Activated T-helper 17 cell treated with anti-CD3 and anti-CD28 coated beads, Interleukin-2, amount 50 U/mL, for 72 hours (primary cell): ENCODE results near the gene SMURF1. TPM values are rescaled to one million over a fixed set of nuclear protein-coding genes. Genes with fewer than 3 reads are reported as not detected.
"Not testable (repeated sequence)": the region's sequence is repeated elsewhere in the genome, so short reads cannot be mapped to it uniquely, and the experiment has no call there.

Source experiments
- ATAC-seq: fragments of 150-1000 bp; cut with Tn5 transposase; replicated peaks from 2 replicates; pipeline ENCODE4 v1.10.0; 2021; ENCODE audit warnings: mild to moderate bottlenecking, moderate library complexity
- H3K27ac Mint-ChIP-seq: one replicate; pipeline ENCODE4 v1.8.0; 2022; ENCODE audit warnings: mixed read lengths
- H3K27me3 Mint-ChIP-seq: one replicate; pipeline ENCODE4 v1.8.0; 2022; ENCODE audit warnings: mixed read lengths
- H3K36me3 Mint-ChIP-seq: one replicate; pipeline ENCODE4 v1.8.0; 2022; ENCODE audit warnings: low read depth, mild to moderate bottlenecking, mixed read lengths
- H3K4me1 Mint-ChIP-seq: one replicate; pipeline ENCODE4 v1.8.0; 2022; ENCODE audit warnings: mixed read lengths
- H3K4me3 Mint-ChIP-seq: one replicate; pipeline ENCODE4 v1.8.0; 2022; ENCODE audit warnings: mild to moderate bottlenecking, mixed read lengths
- H3K9me3 Mint-ChIP-seq: one replicate; pipeline ENCODE4 v1.8.0; 2022; ENCODE audit warnings: mixed read lengths
- total RNA-seq, 2 donors: library from RNA; stranded (reverse); gene quantifications; one replicate each; pipeline ENCODE4 v1.2.3, GENCODE V29; 2022

Gene SMURF1
- total RNA-seq, 2 donors from 2014 or later = 23.0 to 26.0 TPM

GRCh38 chr7:99120501-99120900 lies 23.4 kb downstream of the SMURF1 start:
- Mint-ChIP-seq H3K4me3 (no peak overlapping the region), H3K9me3 (no peaks in the 10 kb centered on the region), H3K27ac (no peak overlapping the region), H3K36me3 (peaks cover 41% of the 10 kb centered on the region), H3K4me1 (peaks cover 21% of the 10 kb centered on the region), H3K27me3 (no peaks in the 10 kb centered on the region)
- ATAC-seq = no peak

GRCh38 chr7:99118077-99118476 lies 25.8 kb downstream of the SMURF1 start:
- H3K4me3 Mint-ChIP-seq = no peak overlapping the region
- no peak overlapping the region for H3K27ac Mint-ChIP-seq
- no peaks in the 10 kb centered on the region for H3K27me3 Mint-ChIP-seq
- ATAC-seq = no peak
- H3K4me1 Mint-ChIP-seq = peaks cover 28% of the 10 kb centered on the region
- H3K9me3 Mint-ChIP-seq = no peaks in the 10 kb centered on the region
- H3K36me3 Mint-ChIP-seq = peaks cover 46% of the 10 kb centered on the region

DNA sequence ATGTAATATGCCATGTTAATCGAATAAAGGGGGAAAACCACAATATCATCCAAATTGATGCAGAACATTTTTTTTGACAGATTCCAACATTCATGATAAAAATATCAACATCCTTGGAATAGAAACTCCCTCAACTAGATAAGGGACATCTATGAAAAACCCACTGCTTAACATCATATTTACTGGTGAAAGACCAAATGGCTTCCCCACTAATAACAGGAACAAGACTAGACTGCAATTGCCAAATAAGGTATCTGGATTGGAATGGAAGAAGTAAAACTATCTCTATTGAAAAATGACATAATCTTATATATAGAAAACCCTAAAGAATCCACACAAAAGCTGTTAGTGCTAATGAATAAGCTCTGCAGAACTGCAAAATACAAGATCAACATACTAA lies 27.8 kb downstream of the SMURF1 start:
- Mint-ChIP-seq H3K27ac (no peak overlapping the region), H3K4me3 (peak overlapping the region; percentile 16), H3K9me3 (no peaks in the 10 kb centered on the region), H3K4me1 (peaks cover 40% of the 10 kb centered on the region), H3K36me3 (peaks cover 51% of the 10 kb centered on the region), H3K27me3 (no peaks in the 10 kb centered on the region)
- ATAC-seq = no peak

- ATAC-seq = peak; percentile 72
- Mint-ChIP-seq H3K27ac (peak overlapping the region; percentile 21), H3K9me3 (no peaks in the 10 kb centered on the region), H3K4me1 (peaks cover 45% of the 10 kb centered on the region), H3K36me3 (peaks cover 44% of the 10 kb centered on the region), H3K27me3 (no peaks in the 10 kb centered on the region), H3K4me3 (peak overlapping the region; percentile 16)
Measured at GRCh38 chr7:99115379-99115778, 28.5 kb downstream of the SMURF1 start.

GRCh38 chr7:99112979-99113378 lies 30.9 kb downstream of the SMURF1 start:
- peaks cover 53% of the 10 kb centered on the region for H3K4me1 Mint-ChIP-seq
- no peaks in the 10 kb centered on the region for H3K9me3 Mint-ChIP-seq
- peaks cover 20% of the 10 kb centered on the region for H3K36me3 Mint-ChIP-seq
- no peaks in the 10 kb centered on the region for H3K27me3 Mint-ChIP-seq
- H3K27ac Mint-ChIP-seq = no peak overlapping the region
- no peak for ATAC-seq
- H3K4me3 Mint-ChIP-seq = no peak overlapping the region

- peak; percentile 39 for ATAC-seq
- Mint-ChIP-seq H3K27ac (peak overlapping the region; percentile 2), H3K9me3 (no peaks in the 10 kb centered on the region), H3K36me3 (peaks cover 16% of the 10 kb centered on the region), H3K4me3 (peak overlapping the region; percentile 23), H3K27me3 (no peaks in the 10 kb centered on the region), H3K4me1 (peaks cover 59% of the 10 kb centered on the region)
Measured at GRCh38 chr7:99112097-99112496, 31.8 kb downstream of the SMURF1 start.

DNA sequence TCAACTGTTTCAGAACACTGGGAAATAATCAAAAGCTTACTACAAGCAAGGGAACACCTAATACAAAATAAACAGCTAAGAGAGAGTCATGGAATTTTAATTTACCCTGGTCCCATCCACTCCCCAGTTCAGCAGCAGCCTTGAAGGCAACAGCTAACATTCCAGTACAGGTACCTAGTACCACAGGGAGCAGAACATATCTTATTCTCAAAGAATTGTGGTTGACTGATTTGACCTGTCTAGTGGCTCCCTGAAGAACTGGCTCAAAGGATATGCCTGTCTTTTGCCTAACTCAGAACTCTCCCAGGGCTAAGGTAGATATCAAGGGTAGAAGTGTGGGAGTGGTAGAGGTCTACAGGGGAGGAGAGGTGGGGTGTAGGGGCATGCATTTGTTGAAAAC lies 32.3 kb downstream of the SMURF1 start:
- peak overlapping the region; percentile 2 for H3K27ac Mint-ChIP-seq
- peak overlapping the region; percentile 23 for H3K4me3 Mint-ChIP-seq
- H3K4me1 Mint-ChIP-seq = peaks cover 59% of the 10 kb centered on the region
- no peaks in the 10 kb centered on the region for H3K27me3 Mint-ChIP-seq
- no peak for ATAC-seq
- H3K36me3 Mint-ChIP-seq = peaks cover 16% of the 10 kb centered on the region
- H3K9me3 Mint-ChIP-seq = no peaks in the 10 kb centered on the region

- Mint-ChIP-seq H3K27me3 (no peaks in the 10 kb centered on the region), H3K4me1 (peaks cover 61% of the 10 kb centered on the region), H3K27ac (peak overlapping the region; percentile 31), H3K4me3 (no peak overlapping the region), H3K36me3 (peaks cover 16% of the 10 kb centered on the region), H3K9me3 (no peaks in the 10 kb centered on the region)
- no peak for ATAC-seq
Measured at GRCh38 chr7:99109108-99110051, 34.5 kb downstream of the SMURF1 start.

GRCh38 chr7:99108613-99109012 lies 35.3 kb downstream of the SMURF1 start:
- ATAC-seq = no peak
- Mint-ChIP-seq H3K27ac (no peak overlapping the region), H3K9me3 (no peaks in the 10 kb centered on the region), H3K36me3 (peaks cover 17% of the 10 kb centered on the region), H3K4me3 (no peak overlapping the region), H3K27me3 (no peaks in the 10 kb centered on the region), H3K4me1 (peaks cover 64% of the 10 kb centered on the region)

DNA sequence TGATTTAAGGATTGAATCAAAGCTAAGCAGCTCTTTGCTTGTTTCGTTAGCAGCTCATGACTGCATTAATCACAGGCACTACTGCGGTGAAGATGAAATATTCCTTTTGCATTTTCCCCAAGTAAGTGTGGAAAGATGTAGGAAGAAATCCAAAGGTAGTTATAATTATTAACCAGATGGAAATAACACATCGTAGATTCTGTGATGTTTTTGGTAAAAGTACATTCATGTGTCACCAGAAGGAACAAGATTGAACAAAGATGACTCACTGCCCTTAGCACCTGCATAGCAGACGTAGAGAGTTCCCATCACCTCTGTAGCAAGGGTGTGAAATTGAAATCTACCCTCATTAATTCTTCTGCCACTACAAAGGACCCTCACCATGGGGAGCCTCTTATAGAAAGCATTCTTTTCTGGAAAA lies 37.1 kb downstream of the SMURF1 start:
- no peak overlapping the region for H3K27ac Mint-ChIP-seq
- peaks cover 11% of the 10 kb centered on the region for H3K36me3 Mint-ChIP-seq
- H3K4me1 Mint-ChIP-seq = peaks cover 55% of the 10 kb centered on the region
- ATAC-seq = peak; percentile 35
- H3K4me3 Mint-ChIP-seq = peak overlapping the region; percentile 41
- no peaks in the 10 kb centered on the region for H3K27me3 Mint-ChIP-seq
- H3K9me3 Mint-ChIP-seq = no peaks in the 10 kb centered on the region

DNA sequence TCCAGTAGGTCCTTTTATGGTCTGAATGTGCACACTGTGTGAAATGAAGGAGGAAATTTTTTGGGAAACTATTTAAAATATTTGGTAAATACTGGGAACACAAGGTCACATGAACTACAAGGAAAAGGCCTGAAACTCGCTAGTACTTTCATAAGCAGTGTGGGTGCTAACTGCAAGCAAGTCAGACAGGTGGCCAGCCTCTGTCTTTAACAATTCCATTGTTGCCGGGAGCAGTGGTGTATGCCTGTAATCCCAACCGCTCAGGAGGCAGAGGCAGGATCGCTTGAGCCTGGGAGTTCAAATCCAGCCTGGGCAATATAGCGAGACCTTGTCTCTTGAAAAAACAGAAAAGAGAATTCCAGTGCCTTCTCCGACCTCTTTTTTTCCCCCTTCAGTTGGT lies 37.5 kb downstream of the SMURF1 start:
- peak overlapping the region; percentile 41 for H3K4me3 Mint-ChIP-seq
- no peaks in the 10 kb centered on the region for H3K27me3 Mint-ChIP-seq
- no peaks in the 10 kb centered on the region for H3K9me3 Mint-ChIP-seq
- H3K4me1 Mint-ChIP-seq = peaks cover 51% of the 10 kb centered on the region
- no peak for ATAC-seq
- H3K27ac Mint-ChIP-seq = peak overlapping the region; percentile 64
- H3K36me3 Mint-ChIP-seq = peaks cover 11% of the 10 kb centered on the region

DNA sequence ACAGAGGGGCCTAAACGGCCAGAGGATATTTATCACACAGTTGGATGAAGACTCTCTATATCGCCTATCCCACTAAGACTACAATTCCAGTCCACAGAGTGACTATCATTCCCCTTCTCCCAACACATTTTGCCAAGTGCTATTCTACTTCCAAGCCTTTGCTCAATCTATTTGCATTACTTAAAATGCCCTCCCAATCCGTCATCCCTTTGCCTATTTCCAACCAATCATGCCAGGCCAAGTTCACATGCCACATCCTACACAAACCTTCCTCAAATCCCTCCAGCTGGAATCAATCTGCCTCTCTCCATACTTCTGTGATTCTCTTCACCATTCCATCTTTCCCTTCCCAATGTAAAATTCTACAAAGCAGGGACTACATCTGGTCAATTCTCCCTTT lies 38.2 kb downstream of the SMURF1 start:
- H3K9me3 Mint-ChIP-seq = no peaks in the 10 kb centered on the region
- no peaks in the 10 kb centered on the region for H3K27me3 Mint-ChIP-seq
- peaks cover 13% of the 10 kb centered on the region for H3K36me3 Mint-ChIP-seq
- H3K27ac Mint-ChIP-seq = peak overlapping the region; percentile 64
- H3K4me1 Mint-ChIP-seq = peaks cover 50% of the 10 kb centered on the region
- ATAC-seq = no peak
- H3K4me3 Mint-ChIP-seq = no peak overlapping the region

- H3K27ac Mint-ChIP-seq = peak overlapping the region; percentile 92
- H3K9me3 Mint-ChIP-seq = no peaks in the 10 kb centered on the region
- ATAC-seq = no peak
- H3K4me1 Mint-ChIP-seq = peaks cover 46% of the 10 kb centered on the region
- H3K4me3 Mint-ChIP-seq = peak overlapping the region; percentile 63
- H3K36me3 Mint-ChIP-seq = peaks cover 24% of the 10 kb centered on the region
- no peaks in the 10 kb centered on the region for H3K27me3 Mint-ChIP-seq
Measured at GRCh38 chr7:99104631-99105030, 39.3 kb downstream of the SMURF1 start.

GRCh38 chr7:99103836-99104235 lies 40.1 kb downstream of the SMURF1 start:
- not testable (repeated sequence) for H3K9me3 Mint-ChIP-seq, ATAC-seq, H3K27me3 Mint-ChIP-seq
- peak overlapping the region; percentile 92 for H3K27ac Mint-ChIP-seq
- H3K36me3 Mint-ChIP-seq = peaks cover 31% of the 10 kb centered on the region
- H3K4me1 Mint-ChIP-seq = peaks cover 46% of the 10 kb centered on the region
- H3K4me3 Mint-ChIP-seq = peak overlapping the region; percentile 63
